Stomach (tissue), 9 donors: ENCODE data around the gene BMP6. TPM values are rescaled to one million over a fixed set of nuclear protein-coding genes. Genes with fewer than 3 reads are reported as not detected.
A peak's percentile ranks its signal among the peaks of the same experiment; 100 is the strongest.

Source experiments
- DNase-seq, 2 donors: peaks; one replicate each; pipeline versions ENCODE4 v3.0.0 to v3.0.0-alpha.2; 2013 to 2019
- H3K27ac ChIP-seq, 5 donors: fragments of 200-600 bp in 4 of 5; sonication (generic) in 4 of 5; one replicate each; pipeline ENCODE4 v1.5.1; 2013 to 2019; ENCODE audit warnings: mild to moderate bottlenecking in 1 of 5, moderate library complexity in 1 of 5
- H3K27me3 ChIP-seq, 3 donors: fragments of 200-600 bp; sonication (generic); one replicate each; pipeline ENCODE4 v1.5.1; 2017 to 2019; ENCODE audit warnings: mixed run types in 1 of 3
- H3K36me3 ChIP-seq, 4 donors: fragments of 200-600 bp; sonication (generic); 1 replicate in 3 of 4; 2 replicates in 1 of 4; pipeline ENCODE4 v1.5.1; 2016 to 2019
- H3K4me1 ChIP-seq, 4 donors: fragments of 200-600 bp; sonication (generic); one replicate each; pipeline ENCODE4 v1.5.1; 2016 to 2019
- H3K4me3 ChIP-seq, 4 donors: fragments of 200-600 bp; sonication (generic) in 3 of 4; one replicate each; pipeline ENCODE4 v1.5.1; 2016 to 2019; ENCODE audit warnings: mild to moderate bottlenecking in 1 of 4
- H3K9me3 ChIP-seq, 4 donors: fragments of 200-600 bp; sonication (generic); one replicate each; pipeline ENCODE4 v1.5.1; 2016 to 2019
- EP300 ChIP-seq: sonication (generic); formaldehyde crosslinking; IDR thresholded peaks from one replicate; pipeline ENCODE4 v1.6.1; 2017; ENCODE audit warnings: antibody characterized with exemption
- POLR2A ChIP-seq, 4 donors: fragments of 450-650 bp; IDR thresholded peaks; one replicate each; pipeline ENCODE4 v1.6.1; 2016; ENCODE audit warnings: antibody characterized with exemption in 4 of 4, control low read depth in 2 of 4, mild to moderate bottlenecking in 1 of 4, moderate library complexity in 1 of 4
- POLR2AphosphoS5 ChIP-seq, 3 donors: sonication (generic); formaldehyde crosslinking; IDR thresholded peaks; one replicate each; pipeline ENCODE4 v1.6.1; 2016; ENCODE audit warnings: antibody characterized with exemption in 3 of 3
- WGBS, 5 donors: extraction: QIAGEN DNeasy Blood & Tissue Kit in 3 of 5; methylation state at CpG; one replicate each; pipeline versions ENCODE4 v1.1.5 to v1.1.7; 2013 to 2018; 5-methylcytosine and 5-hydroxymethylcytosine counted together
- intact Hi-C: fragments of 100-400 bp; cut with DNase I; formaldehyde crosslinking; loops from one replicate; pipeline ENCODE4 v1.15.1; 2023; ENCODE audit warnings: low total_unique reads
- polyA plus RNA-seq, 3 donors: library from polyadenylated mRNA; stranded (reverse); fragments of 200-250 nt; gene quantifications; one replicate each; pipeline ENCODE4 v1.2.3, GENCODE V29; 2013
- total RNA-seq, 5 donors: library from RNA; depleted of rRNA; stranded (reverse); fragments of >200 nt; gene quantifications; one replicate each; pipeline versions ENCODE4 v1.1.0 to v1.2.3, GENCODE V29; 2014 to 2016
- TF ChIP-seq, protein P1 (sequence below), 7 experiments: fragments of 450-650 bp in 4 of 7; fragments of 200-600 bp in 3 of 7; sonication (generic) in 3 of 7; IDR thresholded peaks; one replicate each; pipeline ENCODE4 v1.5.1; 2016 to 2019; ENCODE audit warnings: antibody characterized with exemption in 7 of 7, control low read depth in 2 of 7, mild to moderate bottlenecking in 1 of 7
- donor health status: healthy with polysubstance abuse.
- donor health status: Bipolar disorder and iron deficiency.
- donor health status: healthy.

BMP6 gene
- total and polyA plus RNA-seq, 8 donors = 0.50 to 15.8 (median 2.7) TPM; not detected in 1

DNA sequence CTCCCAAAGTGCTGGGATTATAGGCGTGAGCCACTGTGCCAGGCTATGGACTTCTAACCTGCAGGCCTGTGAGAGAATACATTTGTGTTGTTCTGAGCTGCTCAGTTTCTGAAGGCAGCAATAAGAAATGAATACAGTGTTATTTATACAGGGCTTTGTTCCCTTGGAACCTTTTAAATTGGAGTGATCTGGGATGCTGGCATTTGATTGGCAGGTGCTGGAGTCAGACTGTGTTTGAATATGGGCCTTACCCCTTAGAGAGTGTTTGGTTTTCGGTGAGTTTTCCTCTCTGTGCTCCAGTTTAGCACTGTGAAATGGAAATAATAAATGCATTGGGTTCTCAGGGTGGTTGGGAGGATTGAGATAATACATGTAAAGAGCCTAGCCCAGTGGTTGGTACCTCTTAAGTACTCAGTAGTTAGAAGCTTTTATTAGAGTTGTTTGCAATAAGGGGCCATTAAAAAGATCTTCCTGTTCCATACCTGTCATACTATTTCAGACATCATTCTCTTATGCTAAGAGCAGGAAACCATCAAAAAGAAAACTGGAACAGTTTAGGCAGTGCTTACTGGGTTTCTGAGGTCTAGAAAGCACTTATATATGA lies 22.1 kb downstream of the BMP6 start:
- no peaks in the 10 kb centered on the region for H3K36me3 ChIP-seq
- no peak for DNase-seq
- no peak overlapping the region for H3K4me3 ChIP-seq
- H3K27ac ChIP-seq = no peak overlapping the region
- no peak for TF ChIP-seq POLR2AphosphoS5 (IDR thresholded peaks at IDR 0.05)
- TF ChIP-seq EP300 = no peak
- no peak for TF ChIP-seq POLR2A (IDR thresholded peaks at IDR 0.05)
- TF ChIP-seq, protein P1, sequence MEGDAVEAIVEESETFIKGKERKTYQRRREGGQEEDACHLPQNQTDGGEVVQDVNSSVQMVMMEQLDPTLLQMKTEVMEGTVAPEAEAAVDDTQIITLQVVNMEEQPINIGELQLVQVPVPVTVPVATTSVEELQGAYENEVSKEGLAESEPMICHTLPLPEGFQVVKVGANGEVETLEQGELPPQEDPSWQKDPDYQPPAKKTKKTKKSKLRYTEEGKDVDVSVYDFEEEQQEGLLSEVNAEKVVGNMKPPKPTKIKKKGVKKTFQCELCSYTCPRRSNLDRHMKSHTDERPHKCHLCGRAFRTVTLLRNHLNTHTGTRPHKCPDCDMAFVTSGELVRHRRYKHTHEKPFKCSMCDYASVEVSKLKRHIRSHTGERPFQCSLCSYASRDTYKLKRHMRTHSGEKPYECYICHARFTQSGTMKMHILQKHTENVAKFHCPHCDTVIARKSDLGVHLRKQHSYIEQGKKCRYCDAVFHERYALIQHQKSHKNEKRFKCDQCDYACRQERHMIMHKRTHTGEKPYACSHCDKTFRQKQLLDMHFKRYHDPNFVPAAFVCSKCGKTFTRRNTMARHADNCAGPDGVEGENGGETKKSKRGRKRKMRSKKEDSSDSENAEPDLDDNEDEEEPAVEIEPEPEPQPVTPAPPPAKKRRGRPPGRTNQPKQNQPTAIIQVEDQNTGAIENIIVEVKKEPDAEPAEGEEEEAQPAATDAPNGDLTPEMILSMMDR (IDR thresholded peaks at IDR 0.05) = no peak
- intact Hi-C loops = no loop called here
- H3K9me3 ChIP-seq = no peaks in the 10 kb centered on the region
- H3K4me1 ChIP-seq = no peaks in the 10 kb centered on the region
- peaks cover 0 to 5% (median 0%) of the 10 kb centered on the region in 3 donors for H3K27me3 ChIP-seq
- WGBS, 5 donors = 82 to 100% (median 88%) methylated on average over 2 of the region's 2 CpGs

DNA sequence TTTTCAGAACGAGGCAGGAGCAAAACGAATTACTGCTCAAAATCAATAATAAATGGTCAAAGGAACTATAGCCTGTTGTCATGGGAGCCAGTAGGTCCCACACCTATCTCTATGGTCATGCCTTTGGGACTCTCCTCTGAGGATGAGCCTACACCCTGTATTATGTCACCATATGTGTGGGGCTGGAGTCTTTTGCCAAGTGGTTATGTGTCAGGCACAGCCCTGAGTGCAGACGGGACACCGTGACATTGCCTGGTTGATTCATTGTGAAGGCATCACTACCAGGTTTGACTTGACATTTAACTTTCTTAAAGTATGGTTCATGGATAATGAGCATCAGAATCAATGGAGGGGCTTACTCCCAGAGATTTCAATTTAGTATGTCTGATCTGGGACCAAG lies 23.6 kb downstream of the BMP6 start:
- intact Hi-C loops = no loop called here
- H3K4me3 ChIP-seq = no peak overlapping the region
- no peaks in the 10 kb centered on the region for H3K27me3 ChIP-seq
- H3K4me1 ChIP-seq = no peaks in the 10 kb centered on the region
- H3K36me3 ChIP-seq = no peaks in the 10 kb centered on the region
- H3K9me3 ChIP-seq = no peaks in the 10 kb centered on the region
- no peak for DNase-seq
- WGBS, 5 donors = 84 to 88% (median 86%) methylated on average over 4 of the region's 4 CpGs
- TF ChIP-seq, protein P1 (IDR thresholded peaks at IDR 0.05) = no peak
- TF ChIP-seq EP300 (no peak), POLR2AphosphoS5 (IDR thresholded peaks at IDR 0.05) (no peak)
- H3K27ac ChIP-seq = no peak overlapping the region

DNA sequence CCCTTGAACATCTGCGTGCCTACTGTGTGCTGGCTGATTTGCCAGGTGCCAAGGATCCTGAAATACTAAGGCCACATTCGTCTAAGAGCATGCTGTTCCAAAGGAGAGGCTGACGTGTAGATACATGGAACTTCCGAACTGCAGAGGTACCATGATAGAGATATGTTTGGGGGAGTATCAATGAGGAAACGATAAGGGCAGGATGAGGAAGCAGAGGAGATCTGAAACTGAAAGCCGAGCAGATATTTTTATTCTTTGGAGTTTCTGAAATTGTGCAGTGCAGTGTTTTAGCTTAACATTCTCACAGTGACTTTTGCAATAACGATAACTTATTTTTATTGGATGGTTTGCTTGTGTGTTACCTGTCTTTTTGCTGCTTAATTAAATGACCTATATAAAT lies 24.3 kb downstream of the BMP6 start:
- H3K27ac ChIP-seq = no peak overlapping the region
- intact Hi-C loops = no loop called here
- WGBS, 5 donors = 82 to 86% (median 84%) methylated on average over 7 of the region's 7 CpGs
- DNase-seq = no peak
- no peaks in the 10 kb centered on the region for H3K36me3 ChIP-seq
- no peaks in the 10 kb centered on the region for H3K9me3 ChIP-seq
- no peak overlapping the region for H3K4me3 ChIP-seq
- no peaks in the 10 kb centered on the region for H3K27me3 ChIP-seq
- no peak for TF ChIP-seq POLR2A (IDR thresholded peaks at IDR 0.05)
- no peaks in the 10 kb centered on the region for H3K4me1 ChIP-seq

DNA sequence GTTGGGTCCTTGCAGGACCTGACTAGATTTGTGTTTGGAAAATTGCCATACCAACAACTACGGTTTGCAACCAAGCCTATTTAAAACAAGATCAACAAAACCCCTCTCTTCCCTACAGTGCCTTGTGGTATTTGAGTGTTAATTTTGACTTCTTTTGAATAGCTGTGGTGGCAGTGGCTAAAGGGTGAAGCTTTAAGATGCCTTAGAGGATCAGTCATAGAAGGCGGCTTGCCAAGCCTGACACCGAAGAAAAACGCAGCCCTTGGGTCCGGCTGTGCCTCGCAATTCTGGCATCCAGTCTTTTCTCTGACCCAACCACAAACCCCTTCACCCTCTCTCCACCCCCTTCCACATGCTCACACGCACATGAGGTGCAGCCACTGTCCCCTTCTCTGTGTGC lies 32.6 kb downstream of the BMP6 start:
- Histone ChIP-seq H3K4me1 (peaks cover 0 to 9% (median 0%) of the 10 kb centered on the region in 4 donors), H3K9me3 (peaks cover 0 to 4% (median 0%) of the 10 kb centered on the region in 4 donors), H3K36me3 (no peaks in the 10 kb centered on the region), H3K4me3 (no peak overlapping the region), H3K27ac (no peak overlapping the region), H3K27me3 (no peaks in the 10 kb centered on the region)
- intact Hi-C loops = no loop called here
- WGBS, 5 donors = 51 to 76% (median 64%) methylated on average over 7 of the region's 7 CpGs
- peak in 1 of 2 donors; percentile 27 for DNase-seq
- TF ChIP-seq, protein P1 (IDR thresholded peaks at IDR 0.05) = no peak
- TF ChIP-seq POLR2A (IDR thresholded peaks at IDR 0.05) (no peak), EP300 (no peak), POLR2AphosphoS5 (IDR thresholded peaks at IDR 0.05) (no peak)

DNA sequence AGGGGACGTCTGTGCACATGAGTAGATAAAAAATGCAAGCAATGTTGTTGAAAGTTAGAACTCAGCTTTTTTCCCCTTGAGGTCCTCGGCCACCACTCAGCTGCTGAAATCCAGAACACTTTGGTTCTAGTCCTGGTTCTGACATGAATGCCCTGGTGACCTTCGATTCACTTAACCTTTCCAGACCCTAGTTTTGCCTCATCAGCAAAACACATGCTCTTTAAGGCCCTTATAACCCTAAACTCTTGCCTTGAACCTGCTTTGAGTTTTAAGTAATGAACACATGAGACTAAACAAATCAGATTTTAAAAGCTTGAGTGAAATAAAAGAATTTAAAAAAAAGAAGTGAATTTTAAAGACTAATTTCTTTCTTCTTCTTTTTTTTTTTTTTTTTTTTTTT lies 33.4 kb downstream of the BMP6 start:
- Histone ChIP-seq H3K27ac (no peak overlapping the region), H3K36me3 (no peaks in the 10 kb centered on the region), H3K9me3 (peaks cover 0 to 4% (median 0%) of the 10 kb centered on the region in 4 donors), H3K4me3 (no peak overlapping the region), H3K27me3 (no peaks in the 10 kb centered on the region), H3K4me1 (peaks cover 0 to 9% (median 0%) of the 10 kb centered on the region in 4 donors)
- intact Hi-C loops = no loop called here
- 62 to 72% (median 67%) methylated on average over 3 of the region's 3 CpGs for WGBS, 5 donors
- no peak for DNase-seq
- TF ChIP-seq EP300 = no peak
- TF ChIP-seq POLR2AphosphoS5 (IDR thresholded peaks at IDR 0.05) = no peak
- TF ChIP-seq, protein P1 (IDR thresholded peaks at IDR 0.05) = no peak
- TF ChIP-seq POLR2A (IDR thresholded peaks at IDR 0.05) = no peak
